ENCODE results near the gene REX1BD.

- TF ChIP-seq POLR2AphosphoS5 (IDR thresholded peaks at IDR 0.05) (no peak), TAF1 (IDR thresholded peaks at IDR 0.05; ENCODE audit: low read depth) (no peak), MXI1 (conservative IDR thresholded peaks at IDR 0.05; ENCODE audit: poor library complexity, severe bottlenecking) (no peak), EP300 (conservative IDR thresholded peaks at IDR 0.05; ENCODE audit: poor library complexity, severe bottlenecking) (no peak), EZH2 (IDR thresholded peaks at IDR 0.05; ENCODE audit: borderline replicate concordance, insufficient read depth, low read length, poor library complexity, severe bottlenecking) (no peak), SMC3 (conservative IDR thresholded peaks at IDR 0.05; ENCODE audit: poor library complexity) (no peak), REST (IDR thresholded peaks at IDR 0.05; ENCODE audit: borderline replicate concordance) (no peak)
- TF ChIP-seq, protein P1, sequence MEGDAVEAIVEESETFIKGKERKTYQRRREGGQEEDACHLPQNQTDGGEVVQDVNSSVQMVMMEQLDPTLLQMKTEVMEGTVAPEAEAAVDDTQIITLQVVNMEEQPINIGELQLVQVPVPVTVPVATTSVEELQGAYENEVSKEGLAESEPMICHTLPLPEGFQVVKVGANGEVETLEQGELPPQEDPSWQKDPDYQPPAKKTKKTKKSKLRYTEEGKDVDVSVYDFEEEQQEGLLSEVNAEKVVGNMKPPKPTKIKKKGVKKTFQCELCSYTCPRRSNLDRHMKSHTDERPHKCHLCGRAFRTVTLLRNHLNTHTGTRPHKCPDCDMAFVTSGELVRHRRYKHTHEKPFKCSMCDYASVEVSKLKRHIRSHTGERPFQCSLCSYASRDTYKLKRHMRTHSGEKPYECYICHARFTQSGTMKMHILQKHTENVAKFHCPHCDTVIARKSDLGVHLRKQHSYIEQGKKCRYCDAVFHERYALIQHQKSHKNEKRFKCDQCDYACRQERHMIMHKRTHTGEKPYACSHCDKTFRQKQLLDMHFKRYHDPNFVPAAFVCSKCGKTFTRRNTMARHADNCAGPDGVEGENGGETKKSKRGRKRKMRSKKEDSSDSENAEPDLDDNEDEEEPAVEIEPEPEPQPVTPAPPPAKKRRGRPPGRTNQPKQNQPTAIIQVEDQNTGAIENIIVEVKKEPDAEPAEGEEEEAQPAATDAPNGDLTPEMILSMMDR (IDR thresholded peaks at IDR 0.05; ENCODE audit: poor library complexity, severe bottlenecking): no peak
Measured at GRCh38 chr19:18634612-18635297, 46.2 kb downstream of the REX1BD start.
